A549 (cell line): ENCODE data around the gene SUOX.
"Not testable (repeated sequence)": the region's sequence is repeated elsewhere in the genome, so short reads cannot be mapped to it uniquely, and the experiment has no call there.

Experiments used
- CBX8 ChIP-seq: fragments of 200-600 bp; sonication (generic); IDR thresholded peaks from 2 replicates; pipeline ENCODE4 v1.6.1; 2016
- CEBPB ChIP-seq, 2 experiments: fragments of >200 bp in 1 of 2; sonication (Bioruptor Twin) in 1 of 2; formaldehyde crosslinking in 1 of 2; IDR thresholded peaks; 2 replicates each; pipeline ENCODE4 v1.6.1; 2012 to 2016
- EP300 ChIP-seq, 2 experiments: fragments of >200 bp; sonication (Bioruptor Twin); formaldehyde crosslinking; IDR thresholded peaks; 2 replicates in 1 of 2; 3 replicates in 1 of 2; pipeline ENCODE4 v1.6.1; 2016 to 2017
- FOSL2 ChIP-seq, 2 experiments: fragments of 450-650 bp in 1 of 2; fragments of >200 bp in 1 of 2; sonication (Bioruptor Twin) in 1 of 2; formaldehyde crosslinking; IDR thresholded peaks; 2 replicates each; pipeline versions ENCODE4 v1.5.0 to v1.6.1; 2016 to 2020; ENCODE audit warnings: mild to moderate bottlenecking in 1 of 2, moderate library complexity in 1 of 2
- POLR2A ChIP-seq: IDR thresholded peaks from 2 replicates; pipeline ENCODE4 v1.6.1; 2012; ENCODE audit warnings: mild to moderate bottlenecking, low read length
- SMC3 ChIP-seq: fragments of >200 bp; sonication (Bioruptor Twin); formaldehyde crosslinking; IDR thresholded peaks from 3 replicates; pipeline ENCODE4 v1.6.1; 2018; ENCODE audit warnings: inconsistent platforms
- SREBF2 ChIP-seq: fragments of 450-650 bp; IDR thresholded peaks from 2 replicates; pipeline ENCODE4 v1.6.1; 2014; ENCODE audit warnings: mild to moderate bottlenecking, moderate library complexity
- ZNF302 ChIP-seq: fragments of 250-450 bp; sonication (Bioruptor Pico); IDR thresholded peaks from 2 replicates; pipeline ENCODE4 v1.9.0; 2021; ENCODE audit warnings: inconsistent platforms, mild to moderate bottlenecking, moderate library complexity
- TF ChIP-seq, protein P1 (sequence below): fragments of >200 bp; sonication (Bioruptor Twin); formaldehyde crosslinking; IDR thresholded peaks from 3 replicates; pipeline ENCODE4 v1.5.1; 2016
- TF ChIP-seq, protein P2 (sequence below): fragments of 250-450 bp; sonication (Bioruptor Pico); IDR thresholded peaks from 2 replicates; pipeline ENCODE4 v1.5.0; 2021; ENCODE audit warnings: mild to moderate bottlenecking, moderate library complexity, borderline replicate concordance
- TF ChIP-seq, protein P3 (sequence below): IDR thresholded peaks from 2 replicates; pipeline ENCODE4 v1.6.1; 2012; ENCODE audit warnings: low read depth, borderline replicate concordance

DNA sequence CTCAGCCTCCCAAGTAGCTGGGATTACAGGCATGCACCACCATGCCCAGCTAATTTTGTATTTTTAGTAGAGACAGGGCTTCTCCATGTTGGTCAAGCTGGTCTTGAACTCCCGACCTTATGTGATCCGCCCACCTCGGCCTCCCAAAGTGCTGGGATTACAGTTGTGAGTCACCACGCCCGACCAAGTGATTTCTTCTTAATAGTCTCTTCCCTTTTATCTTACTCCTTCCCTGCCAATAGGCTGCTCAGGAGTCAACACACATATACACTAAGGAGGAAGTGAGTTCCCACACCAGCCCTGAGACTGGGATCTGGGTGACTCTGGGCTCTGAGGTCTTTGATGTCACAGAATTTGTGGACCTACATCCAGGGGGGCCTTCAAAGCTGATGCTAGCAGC is 6.3 kb downstream of the SUOX start:
- TF ChIP-seq EP300 (IDR thresholded peaks at IDR 0.05); SMC3; POLR2A; CEBPB (IDR thresholded peaks at IDR 0.05); FOSL2 (IDR thresholded peaks at IDR 0.05); FOSL2 (CRISPR knock-in tag; IDR thresholded peaks at IDR 0.05); ZNF302 (CRISPR knock-in tag); SREBF2; CBX8: not testable (repeated sequence)
- TF ChIP-seq, protein P1, sequence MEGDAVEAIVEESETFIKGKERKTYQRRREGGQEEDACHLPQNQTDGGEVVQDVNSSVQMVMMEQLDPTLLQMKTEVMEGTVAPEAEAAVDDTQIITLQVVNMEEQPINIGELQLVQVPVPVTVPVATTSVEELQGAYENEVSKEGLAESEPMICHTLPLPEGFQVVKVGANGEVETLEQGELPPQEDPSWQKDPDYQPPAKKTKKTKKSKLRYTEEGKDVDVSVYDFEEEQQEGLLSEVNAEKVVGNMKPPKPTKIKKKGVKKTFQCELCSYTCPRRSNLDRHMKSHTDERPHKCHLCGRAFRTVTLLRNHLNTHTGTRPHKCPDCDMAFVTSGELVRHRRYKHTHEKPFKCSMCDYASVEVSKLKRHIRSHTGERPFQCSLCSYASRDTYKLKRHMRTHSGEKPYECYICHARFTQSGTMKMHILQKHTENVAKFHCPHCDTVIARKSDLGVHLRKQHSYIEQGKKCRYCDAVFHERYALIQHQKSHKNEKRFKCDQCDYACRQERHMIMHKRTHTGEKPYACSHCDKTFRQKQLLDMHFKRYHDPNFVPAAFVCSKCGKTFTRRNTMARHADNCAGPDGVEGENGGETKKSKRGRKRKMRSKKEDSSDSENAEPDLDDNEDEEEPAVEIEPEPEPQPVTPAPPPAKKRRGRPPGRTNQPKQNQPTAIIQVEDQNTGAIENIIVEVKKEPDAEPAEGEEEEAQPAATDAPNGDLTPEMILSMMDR, result not testable (repeated sequence)
- TF ChIP-seq, protein P2, sequence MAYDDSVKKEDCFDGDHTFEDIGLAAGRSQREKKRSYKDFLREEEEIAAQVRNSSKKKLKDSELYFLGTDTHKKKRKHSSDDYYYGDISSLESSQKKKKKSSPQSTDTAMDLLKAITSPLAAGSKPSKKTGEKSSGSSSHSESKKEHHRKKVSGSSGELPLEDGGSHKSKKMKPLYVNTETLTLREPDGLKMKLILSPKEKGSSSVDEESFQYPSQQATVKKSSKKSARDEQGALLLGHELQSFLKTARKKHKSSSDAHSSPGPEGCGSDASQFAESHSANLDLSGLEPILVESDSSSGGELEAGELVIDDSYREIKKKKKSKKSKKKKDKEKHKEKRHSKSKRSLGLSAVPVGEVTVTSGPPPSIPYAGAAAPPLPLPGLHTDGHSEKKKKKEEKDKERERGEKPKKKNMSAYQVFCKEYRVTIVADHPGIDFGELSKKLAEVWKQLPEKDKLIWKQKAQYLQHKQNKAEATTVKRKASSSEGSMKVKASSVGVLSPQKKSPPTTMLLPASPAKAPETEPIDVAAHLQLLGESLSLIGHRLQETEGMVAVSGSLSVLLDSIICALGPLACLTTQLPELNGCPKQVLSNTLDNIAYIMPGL (CRISPR knock-in tag), result not testable (repeated sequence)
- TF ChIP-seq, protein P3, sequence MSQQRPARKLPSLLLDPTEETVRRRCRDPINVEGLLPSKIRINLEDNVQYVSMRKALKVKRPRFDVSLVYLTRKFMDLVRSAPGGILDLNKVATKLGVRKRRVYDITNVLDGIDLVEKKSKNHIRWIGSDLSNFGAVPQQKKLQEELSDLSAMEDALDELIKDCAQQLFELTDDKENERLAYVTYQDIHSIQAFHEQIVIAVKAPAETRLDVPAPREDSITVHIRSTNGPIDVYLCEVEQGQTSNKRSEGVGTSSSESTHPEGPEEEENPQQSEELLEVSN, result not testable (repeated sequence)
